NCI-H2107 treated with DMSO at 0.1 percent for 48 hours (cell line): ENCODE measurements around the gene CNRIP1.

Experiments used
- DNase-seq: peaks from one replicate; lab custom pipeline; 2025; ENCODE audit not compliant: unreplicated experiment; lab: John Stamatoyannopoulos, UW

Gene CNRIP1

DNA sequence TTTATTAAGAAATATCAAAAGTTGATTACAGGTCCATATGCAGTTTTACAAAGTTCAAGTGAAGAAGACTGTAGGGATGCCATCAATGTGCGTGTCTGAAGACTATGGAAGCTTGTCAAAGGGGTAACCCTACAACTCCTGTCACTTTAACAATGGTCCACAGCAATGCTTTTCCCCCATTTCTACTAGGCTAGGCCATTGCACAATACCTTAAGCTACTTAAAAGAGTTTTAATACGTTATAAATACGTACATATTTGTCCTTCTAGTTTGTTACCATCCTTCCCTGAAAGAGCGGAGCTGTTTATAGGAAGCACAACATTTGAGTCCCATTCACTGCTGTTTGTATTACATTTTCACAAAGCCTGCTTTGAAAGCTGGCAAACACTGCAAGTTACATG lies 26.7 kb downstream of the CNRIP1 start:
- DNase-seq, result no peak

DNA sequence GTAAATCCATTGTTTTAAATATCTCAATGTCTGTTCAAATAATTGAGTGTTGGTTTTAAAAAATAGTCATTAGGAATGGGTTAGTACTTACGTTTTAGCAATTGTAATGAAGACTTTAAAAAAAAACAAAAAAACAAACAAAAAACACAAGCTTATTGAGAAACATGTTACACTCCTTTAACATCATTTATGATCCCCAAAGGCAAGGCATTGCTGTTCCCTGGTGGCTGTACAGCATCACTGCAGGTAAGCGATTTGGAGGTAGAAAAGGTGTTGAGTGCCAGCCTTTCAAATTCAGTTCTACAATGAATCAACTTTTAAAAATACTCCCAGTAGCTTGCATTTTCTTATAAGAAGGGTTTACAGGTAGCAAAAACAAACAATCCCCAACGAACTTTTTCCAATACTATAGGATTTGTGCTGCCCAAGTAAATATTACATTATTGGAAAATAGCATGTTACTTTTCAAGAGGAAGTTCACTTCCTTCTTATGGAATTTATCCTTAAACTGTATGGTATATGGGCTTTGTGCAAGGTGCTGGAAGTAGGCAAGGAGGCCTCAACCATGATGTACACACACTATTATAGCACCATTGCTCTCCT lies 27.5 kb downstream of the CNRIP1 start:
- peak; percentile 35 for DNase-seq

DNA sequence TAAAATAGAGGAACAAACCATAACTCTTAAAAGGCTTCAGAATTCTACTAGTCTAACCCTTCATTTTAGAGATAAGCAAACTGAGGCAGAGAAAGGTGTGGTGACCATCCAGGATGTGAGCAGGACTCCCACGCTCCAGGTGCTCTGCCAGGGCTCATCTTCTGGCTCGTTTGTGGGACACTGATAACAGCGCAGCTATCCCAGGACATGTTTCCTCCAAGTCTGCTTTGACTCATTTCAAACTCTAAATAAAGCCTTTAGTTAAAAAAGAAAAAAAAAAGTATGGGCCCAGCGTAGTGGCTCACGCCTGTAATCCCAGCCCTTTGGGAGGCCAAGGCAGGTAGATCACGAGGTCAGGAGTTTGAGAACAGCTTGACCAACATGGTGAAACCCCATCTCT lies 28.4 kb downstream of the CNRIP1 start:
- DNase-seq, result no peak

DNA sequence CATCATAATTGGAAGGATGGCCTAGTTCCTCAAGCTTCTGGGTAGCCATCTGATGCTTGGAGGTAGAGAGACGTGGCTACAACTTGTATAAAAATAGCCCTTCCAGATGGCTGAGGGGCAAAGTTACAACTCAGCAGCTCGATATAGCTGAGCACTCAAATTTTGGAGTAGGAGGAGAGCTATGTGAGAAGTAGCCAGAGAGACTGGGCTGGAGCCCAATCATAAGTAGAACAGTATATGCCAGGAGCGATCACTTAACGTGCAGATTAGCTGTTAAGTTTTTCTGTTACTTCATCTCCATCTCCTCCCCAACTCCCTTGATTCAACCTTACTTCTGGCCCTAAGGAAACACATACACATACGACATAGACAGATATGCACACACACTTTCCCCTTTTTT lies 28.8 kb downstream of the CNRIP1 start:
- DNase-seq, result no peak

DNA sequence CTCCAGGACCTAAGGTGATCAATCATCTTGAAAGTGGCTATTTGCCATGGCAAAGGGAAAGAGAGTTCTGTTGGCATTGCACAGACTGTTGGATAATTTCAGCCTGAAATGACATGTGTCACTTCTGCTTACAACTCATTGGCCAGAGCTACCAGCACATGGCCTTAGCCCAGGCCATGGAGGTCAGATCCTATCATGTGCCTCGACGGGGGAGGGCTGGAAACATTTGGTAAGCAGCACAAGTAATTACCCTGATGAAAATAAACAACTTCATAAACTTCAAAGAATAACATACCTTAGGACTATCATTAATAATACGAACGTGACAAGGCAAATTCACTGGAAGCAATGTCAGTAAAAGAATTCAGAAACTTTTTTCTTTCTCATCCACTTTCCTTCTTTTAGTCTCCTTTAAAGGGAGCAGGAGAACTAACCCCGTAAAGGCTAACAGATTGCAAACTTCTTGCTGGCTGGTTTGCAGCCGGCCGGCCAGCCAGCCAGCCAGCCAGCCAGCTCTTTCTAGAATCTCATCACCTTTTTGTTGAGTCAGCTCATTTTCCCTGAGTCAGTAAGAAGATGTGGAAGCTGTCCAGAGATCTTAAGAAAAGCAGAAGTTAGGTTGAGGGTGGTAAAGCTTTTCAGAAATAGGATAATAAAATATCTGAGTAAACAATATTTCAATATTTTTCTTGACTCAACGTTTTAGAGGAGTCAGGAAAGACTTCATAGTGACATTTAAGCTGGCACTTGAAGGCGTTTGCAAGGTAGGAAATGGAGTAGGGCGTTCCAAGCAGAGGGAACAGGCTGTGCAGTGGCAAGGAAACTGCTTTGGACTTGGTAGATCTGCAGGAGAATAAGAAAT lies 31.9 kb downstream of the CNRIP1 start:
- DNase-seq, result no peak

DNA sequence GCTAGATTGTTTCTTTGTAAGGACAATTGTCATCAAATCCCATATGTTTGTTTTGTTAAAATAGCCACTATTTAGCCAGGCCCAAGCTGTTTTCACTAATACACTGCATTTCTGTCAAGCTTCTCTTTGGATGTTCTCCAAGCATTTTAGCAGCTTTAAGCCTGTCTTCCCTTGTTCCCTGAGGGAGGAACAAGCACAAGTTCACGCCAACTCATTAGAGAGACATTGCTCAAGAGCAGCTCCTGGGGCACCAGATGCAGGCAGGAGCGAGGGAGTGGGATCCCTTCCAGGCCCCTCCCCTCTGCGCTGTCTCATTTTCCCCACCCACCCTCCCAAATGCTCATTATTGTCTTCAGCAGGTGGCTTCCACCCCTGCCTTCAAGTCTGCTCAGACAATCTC lies 34.9 kb downstream of the CNRIP1 start:
- DNase-seq, result no peak

DNA sequence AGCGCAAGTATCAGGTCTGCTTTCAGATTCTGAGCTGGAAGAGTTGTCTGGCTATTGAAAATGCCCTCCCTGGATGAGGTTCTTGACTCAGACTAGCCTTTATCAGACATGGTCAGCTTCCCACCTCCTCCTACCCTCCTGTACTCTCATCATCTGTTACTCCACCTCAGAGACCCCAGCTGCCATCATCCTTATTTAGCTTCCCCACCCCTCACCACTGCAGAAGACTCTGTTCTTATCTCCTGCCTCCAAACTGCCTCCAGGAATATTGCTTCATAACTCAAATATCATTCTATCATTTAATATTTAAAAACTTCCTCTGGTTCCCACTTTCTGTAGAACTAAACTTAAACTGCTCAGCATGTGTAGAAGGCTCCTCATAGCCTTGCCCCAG lies 36.3 kb downstream of the CNRIP1 start:
- DNase-seq, result no peak

DNA sequence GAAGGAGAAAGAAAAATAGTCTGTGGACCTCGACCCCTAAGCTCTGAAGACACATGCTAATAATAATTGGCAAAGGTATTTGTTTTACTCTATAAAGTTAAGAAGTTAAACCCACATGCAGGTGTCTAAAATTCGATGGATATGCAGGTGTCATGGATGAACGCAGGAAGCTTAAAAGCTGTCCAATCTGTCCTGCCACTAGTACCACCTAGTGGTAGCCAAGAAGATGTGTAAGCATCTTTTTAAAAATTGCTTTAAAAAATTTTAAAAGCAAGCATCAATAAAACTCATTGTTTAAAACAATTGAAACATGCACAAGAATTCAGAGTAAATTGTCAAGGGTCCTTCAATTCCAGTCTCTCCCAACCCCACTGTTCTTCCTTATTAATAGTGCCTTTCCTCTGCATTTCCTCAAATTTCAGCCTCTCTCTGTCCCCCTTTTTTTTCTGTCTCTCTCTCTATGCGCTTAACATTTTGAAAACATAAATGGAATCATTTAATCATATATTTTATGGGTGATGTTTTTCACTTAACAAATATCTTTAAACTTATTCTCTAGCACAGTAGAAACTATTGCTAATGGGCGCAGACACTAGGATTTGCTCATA lies 36.8 kb downstream of the CNRIP1 start:
- DNase-seq, result peak; percentile 10

DNA sequence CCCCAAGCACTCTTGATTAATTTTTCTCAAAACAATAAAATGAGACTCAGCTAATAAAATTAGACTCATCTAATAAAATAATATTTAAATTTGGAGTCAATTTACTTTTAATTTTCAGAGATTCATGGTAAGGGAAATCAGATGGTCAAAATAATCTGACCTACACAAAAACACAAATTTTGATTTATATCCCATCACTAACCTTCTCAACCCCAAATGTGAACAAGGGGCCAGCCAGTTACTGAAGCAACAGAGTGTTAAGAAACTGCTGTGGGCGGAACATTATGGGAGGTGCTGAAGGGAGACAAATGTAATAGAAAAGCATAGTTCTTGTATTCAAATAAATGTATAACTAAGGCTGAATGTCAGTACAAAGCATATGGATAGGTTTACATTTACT lies 39.0 kb downstream of the CNRIP1 start:
- DNase-seq, result no peak

DNA sequence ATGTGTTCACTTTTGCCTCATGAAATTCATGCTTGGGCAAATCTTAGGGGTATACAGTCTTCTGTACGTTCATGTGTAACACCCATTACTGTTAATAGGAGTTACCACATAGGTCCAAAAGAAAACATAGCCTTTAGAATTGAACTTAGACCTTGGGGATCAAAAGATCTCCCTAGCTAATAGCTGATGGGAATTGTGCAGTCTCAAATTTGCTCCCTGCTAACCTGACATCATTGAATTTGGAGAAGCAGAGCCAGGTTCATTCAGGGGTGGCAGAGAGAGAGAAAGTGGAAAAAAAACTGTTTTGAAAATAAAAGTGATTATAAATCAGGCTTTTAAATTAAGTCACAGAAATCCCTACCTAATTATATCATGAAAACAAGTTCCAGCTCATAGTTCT lies 39.4 kb downstream of the CNRIP1 start:
- DNase-seq, result no peak

DNA sequence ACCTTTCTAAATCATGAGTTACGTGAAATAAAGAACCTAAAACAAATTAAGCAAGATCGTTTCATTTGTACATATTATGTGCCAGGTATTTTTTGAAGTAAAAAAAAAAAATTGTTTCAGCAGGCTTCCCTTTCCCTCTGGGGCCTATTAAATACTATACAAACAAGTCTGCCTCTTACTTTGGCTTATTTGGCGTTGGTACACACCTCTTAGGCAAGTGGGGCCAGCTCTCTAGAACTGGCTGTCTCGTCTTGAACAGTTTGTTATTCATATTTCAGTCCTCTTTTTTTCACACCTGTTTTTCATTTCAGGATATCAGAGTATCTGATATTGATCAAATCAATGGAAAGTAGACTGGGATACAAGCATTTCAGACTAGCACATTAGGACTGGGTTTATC lies 40.1 kb downstream of the CNRIP1 start:
- DNase-seq, result no peak

DNA sequence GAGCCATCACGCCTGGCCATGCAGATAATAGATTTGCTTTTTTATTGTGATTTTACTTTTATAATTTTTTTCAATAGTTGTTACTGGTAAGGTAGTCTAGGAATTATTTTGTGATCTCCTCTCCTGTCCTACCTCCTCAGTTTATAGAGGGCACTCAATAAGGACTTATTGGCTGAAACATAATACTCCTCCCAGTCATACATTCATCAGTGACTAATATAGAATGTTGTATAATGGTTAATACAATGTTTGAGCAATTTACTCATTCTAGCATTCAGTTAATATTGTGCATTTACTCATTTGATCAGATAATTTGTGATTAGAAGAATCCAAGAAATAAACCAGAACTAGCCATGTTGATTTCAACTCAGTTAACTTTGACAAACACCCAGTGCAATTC lies 41.6 kb downstream of the CNRIP1 start:
- no peak for DNase-seq

DNA sequence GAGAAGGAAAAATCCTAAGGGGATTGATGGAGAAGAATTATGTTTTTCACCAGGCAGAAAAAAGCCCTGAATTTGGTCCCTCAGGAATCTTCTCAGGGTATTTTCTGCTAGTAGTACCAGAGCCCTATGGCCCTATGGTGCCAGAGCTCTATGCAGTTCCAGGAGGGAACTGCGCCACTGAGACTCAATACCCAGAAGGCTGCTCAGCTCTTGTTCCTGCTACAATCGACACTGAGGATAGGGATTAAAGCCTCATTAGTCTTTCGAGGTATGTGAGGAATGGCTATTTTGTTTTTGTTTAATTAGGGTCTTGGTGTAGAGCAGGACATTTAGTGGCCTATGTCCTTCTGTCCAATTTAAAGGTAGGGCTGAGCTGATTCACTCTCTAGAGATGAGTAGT lies 45.7 kb downstream of the CNRIP1 start:
- DNase-seq, result no peak

DNA sequence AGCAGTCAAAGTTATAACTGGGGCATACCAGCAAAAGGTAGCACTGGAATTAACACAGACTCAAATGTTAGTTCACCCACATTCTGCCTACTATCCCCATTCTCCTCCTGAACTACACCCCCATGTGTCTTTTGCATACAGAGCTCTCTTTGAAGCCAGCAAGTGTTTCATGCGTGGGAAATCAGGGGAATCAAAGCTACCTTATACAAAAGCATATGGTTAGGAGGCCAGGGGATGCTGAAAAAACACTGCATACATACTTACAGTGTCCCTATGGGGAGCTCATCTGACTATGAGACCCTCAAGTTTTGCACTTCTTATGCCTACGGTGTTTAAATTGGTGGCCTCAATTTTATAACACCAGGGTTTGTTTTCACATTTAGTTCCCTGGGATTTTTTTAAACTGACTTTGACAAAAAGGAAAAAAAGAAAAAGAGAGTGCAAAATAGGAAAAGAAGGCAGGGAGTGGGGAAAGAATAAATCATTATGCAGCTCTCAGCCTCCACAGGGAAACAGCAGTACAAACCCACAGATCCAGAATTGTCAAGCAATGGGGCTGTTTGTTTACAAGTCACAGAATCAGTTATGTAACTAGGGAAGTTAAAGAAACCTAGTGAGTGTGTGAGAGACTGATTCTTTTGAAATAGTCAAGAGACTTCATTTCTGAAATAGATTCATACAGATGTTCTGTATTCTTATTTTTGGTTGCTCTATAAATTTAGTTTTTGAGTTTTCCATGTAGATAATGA lies 47.3 kb downstream of the CNRIP1 start:
- no peak for DNase-seq

DNA sequence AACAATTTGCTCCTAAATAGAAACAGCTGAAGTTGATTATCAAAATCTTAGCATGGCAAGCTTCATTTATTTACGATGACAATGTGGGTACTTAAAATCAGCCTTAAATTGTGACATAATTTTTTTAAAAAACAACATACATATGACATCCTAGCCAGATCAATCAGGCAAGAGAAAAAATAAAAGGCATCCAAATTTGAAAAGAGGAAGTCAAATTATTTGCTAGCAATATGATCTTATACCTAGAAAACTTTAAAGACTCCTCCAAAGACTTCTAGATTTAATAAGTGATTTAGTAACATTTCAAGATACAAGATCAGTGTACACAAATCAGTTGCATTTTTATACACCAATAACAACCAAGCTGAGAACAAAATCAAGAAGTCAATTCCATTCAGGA lies 53.1 kb downstream of the CNRIP1 start:
- no peak for DNase-seq

DNA sequence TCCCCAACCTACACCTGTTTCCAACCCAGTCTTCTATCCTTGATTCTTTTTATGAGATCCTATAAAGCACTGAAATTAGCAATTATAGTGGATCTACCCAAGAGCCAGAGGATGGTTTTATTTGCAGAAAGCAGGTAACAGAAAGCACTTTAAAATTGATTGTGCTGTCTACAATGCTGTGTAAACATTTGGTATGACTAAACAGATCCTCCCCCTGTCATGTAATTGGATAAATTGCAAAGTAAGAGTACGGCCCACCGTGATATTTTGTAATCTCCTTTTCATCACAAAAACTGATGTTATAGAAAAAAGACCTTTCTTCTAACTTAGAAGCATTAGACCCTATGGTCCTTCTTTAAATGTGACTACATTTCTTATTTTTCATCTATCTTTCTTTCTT lies 56.1 kb downstream of the CNRIP1 start:
- no peak for DNase-seq

DNA sequence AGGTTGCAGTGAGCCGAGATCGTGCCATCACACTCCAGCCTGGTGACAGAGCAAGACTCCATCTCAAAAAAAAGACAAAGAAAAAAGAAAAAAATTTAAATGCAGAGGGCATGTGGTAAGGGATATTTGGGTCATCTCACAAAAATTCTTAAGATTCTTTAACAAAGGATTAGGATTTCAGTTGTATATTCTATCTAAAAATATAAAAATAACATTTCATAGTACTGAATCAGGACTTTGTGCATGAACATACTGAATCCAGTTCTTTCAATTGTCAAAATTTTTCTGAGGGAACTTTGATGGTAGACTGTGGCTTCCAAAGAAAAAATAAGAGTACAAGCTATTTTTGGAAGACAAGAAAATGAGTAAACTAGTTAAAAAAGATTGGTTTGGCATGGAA lies 60.9 kb downstream of the CNRIP1 start:
- no peak for DNase-seq

DNA sequence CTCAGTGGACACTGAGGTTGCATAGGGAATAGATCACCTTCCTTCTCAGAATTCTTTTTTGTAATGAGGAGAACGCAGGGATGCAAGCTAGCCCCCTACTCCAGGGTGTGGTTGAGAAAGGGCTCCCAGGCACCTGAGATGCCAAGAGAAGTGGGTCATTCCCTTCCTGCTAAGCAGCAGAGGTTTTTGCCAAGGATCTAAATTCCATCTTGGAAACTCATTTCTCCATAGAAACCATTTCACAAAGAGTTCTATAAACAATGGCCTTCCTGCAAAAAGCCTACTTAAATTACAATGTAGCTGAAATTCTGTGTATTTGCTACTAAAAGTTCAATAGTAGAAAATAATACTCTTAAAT lies 63.7 kb downstream of the CNRIP1 start:
- DNase-seq, result no peak

DNA sequence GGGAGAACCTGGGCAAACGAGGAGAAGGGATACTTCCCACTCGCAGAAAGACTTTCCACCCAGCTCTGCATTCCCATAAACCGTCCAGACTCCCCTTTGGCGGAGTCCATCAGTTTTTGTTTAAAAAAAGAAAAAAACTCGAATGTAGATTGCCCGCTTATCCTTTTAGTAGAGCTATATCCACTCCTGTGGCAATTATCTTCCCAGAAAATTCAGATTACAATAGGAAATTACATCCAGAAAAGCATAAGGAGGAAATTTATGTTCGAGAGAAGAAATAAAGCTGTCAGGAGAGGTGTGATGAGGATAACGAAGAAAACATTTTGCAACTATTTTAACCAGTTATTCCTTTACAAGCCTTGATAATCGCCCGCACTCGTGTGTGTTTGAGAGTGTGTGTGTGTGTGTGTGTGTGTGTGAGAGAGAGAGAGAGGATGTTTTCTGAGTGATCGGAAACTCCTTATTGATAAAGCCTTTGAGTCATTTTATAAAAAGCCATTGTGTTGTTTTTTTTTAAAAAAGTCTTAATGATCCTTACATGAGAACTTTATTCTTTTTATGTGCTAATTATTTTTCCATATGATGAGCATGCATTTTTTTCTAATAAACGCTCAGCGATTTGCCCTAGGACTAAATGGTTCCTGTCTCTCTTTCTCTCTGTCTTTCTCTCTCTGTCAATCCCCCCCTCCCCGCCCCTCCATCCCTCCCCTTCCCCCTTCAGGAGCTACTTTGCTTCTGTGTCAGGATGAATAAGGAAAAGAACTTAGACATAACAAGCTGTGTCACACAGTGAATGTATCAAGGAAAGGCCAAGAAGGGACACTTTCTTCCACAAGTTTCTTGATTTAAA lies 66.3 kb downstream of the CNRIP1 start:
- peak; percentile 60 for DNase-seq

DNA sequence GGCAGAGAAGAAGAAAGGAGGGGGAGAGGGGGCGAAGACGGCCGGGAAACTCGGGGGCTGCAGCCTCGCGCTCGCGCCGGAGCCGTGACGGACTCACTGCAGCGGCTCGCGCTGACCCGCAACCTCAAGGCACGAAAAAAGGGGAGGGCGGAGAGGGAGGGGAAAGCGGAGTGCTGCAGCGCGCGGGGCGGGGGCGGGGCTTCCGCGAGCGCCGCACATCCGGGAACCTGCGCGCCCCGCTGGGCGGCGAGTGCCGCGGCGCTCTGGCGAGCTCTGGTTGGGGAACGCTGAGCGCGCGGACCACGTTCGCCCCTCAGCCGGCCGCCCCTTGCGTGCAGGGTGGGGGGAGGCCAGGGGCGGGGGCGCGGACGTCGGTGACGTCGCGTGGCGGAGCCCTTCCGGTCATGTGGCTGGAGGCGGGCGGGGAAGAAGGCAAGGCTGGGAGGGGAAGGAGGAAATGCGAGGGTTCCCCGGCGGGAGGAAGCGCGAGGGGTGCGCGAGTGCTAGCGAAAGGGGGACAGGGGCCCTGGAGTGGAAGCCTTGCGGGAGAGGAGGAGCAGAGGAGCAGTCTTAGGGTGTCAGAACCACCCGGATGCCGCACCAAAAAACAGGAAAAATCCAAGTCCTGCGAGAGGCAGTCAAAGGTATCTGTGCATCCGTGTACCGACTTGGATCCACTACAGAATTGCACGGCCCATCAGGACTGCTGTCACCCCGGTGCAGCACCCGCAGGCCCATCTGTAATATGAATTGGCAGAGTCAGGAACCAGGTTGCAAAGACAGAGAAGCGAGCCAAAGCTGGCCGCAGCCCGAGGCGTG lies 67.1 kb downstream of the CNRIP1 start, which contains the start of gene PPP3R1:
PPP3R1 (minus strand) TSS at position 133 of the 819 bp plus-strand sequence. CDS start 405 bp downstream, outside the sequence.
- peak; percentile 71 for DNase-seq
